Calu3 (cell line): ENCODE results near the gene MUC3A. TPM values are rescaled to one million over a fixed set of nuclear protein-coding genes. Genes with fewer than 3 reads are reported as not detected.

Experiments used
- BruUV-seq: library from RNA; stranded (reverse); fragments of 400-500 nt; replicated peaks from 2 replicates; lab custom pipeline; 2021; lab: Mats Ljungman, UMichigan
- CTCF ChIA-PET: fragments of 300-600 bp; sonication (Branson Sonifier 250); formaldehyde crosslinking; loops from one replicate; lab custom pipeline; 2022; ENCODE audit warnings: antibody characterized with exemption; lab: Charles Lee
- DNase-seq: peaks from one replicate; pipeline ENCODE4 v3.0.0; 2022
- H3K27ac Mint-ChIP-seq: one replicate; pipeline ENCODE4 v1.8.0; 2022; ENCODE audit warnings: mixed read lengths; ENCODE audit not compliant: unreplicated experiment
- H3K27me3 Mint-ChIP-seq: one replicate; pipeline ENCODE4 v1.8.0; 2022; ENCODE audit warnings: mixed read lengths; ENCODE audit not compliant: unreplicated experiment
- H3K36me3 Mint-ChIP-seq: one replicate; pipeline ENCODE4 v1.8.0; 2022; ENCODE audit warnings: mild to moderate bottlenecking, moderate library complexity, mixed read lengths; ENCODE audit not compliant: insufficient read depth, unreplicated experiment
- H3K4me1 Mint-ChIP-seq: one replicate; pipeline ENCODE4 v1.8.0; 2022; ENCODE audit warnings: mild to moderate bottlenecking, low read depth, mixed read lengths; ENCODE audit not compliant: unreplicated experiment
- H3K4me3 Mint-ChIP-seq: one replicate; pipeline ENCODE4 v1.8.0; 2022; ENCODE audit warnings: mild to moderate bottlenecking, low read depth, moderate library complexity, mixed read lengths; ENCODE audit not compliant: unreplicated experiment
- H3K9me3 Mint-ChIP-seq: one replicate; pipeline ENCODE4 v1.8.0; 2022; ENCODE audit warnings: low read depth, mixed read lengths; ENCODE audit not compliant: unreplicated experiment
- CTCF ChIP-seq: fragments of 200-600 bp; IDR thresholded peaks from one replicate; pipeline ENCODE4 v1.8.0; 2022; ENCODE audit warnings: antibody characterized with exemption; ENCODE audit not compliant: unreplicated experiment
- intact Hi-C: fragments of 100-400 bp; cut with micrococcal nuclease; formaldehyde crosslinking; loops from one replicate; pipeline ENCODE4 v1.10.0; 2022; ENCODE audit not compliant: unreplicated experiment
- total RNA-seq: library from RNA; stranded (reverse); gene quantifications from 2 replicates; pipeline ENCODE4 v1.2.3, GENCODE V29; 2022

Gene MUC3A
- total RNA-seq, 1 experiment from 2014 or later = 6.3 TPM

GRCh38 chr7:100951888-100952560, 2.7 kb downstream of the MUC3A start:
- H3K4me1 Mint-ChIP-seq = no peaks in the 10 kb centered on the region
- peaks cover 16% of the 10 kb centered on the region for H3K27me3 Mint-ChIP-seq
- no peak overlapping the region for H3K27ac Mint-ChIP-seq
- BruUV-seq = no TSS peak
- H3K4me3 Mint-ChIP-seq = no peak overlapping the region
- no peaks in the 10 kb centered on the region for H3K36me3 Mint-ChIP-seq
- intact Hi-C loops = no loop called here
- DNase-seq = no peak
- no peak for TF ChIP-seq CTCF
- CTCF ChIA-PET = no interaction called here
- no peaks in the 10 kb centered on the region for H3K9me3 Mint-ChIP-seq

- Mint-ChIP-seq H3K36me3 (no peaks in the 10 kb centered on the region), H3K27me3 (peaks cover 16% of the 10 kb centered on the region), H3K4me1 (no peaks in the 10 kb centered on the region), H3K4me3 (no peak overlapping the region), H3K27ac (no peak overlapping the region), H3K9me3 (no peaks in the 10 kb centered on the region)
- no peak for DNase-seq
- CTCF ChIA-PET = no interaction called here
- TF ChIP-seq CTCF = no peak
- no TSS peak for BruUV-seq
- intact Hi-C loops = no loop called here
These were observed 3.3 kb downstream of the MUC3A start for GRCh38 chr7:100952641-100953040.

GRCh38 chr7:100957832-100958421, 8.6 kb downstream of the MUC3A start:
- Mint-ChIP-seq H3K27ac (no peak overlapping the region), H3K36me3 (no peaks in the 10 kb centered on the region), H3K9me3 (no peaks in the 10 kb centered on the region), H3K4me3 (no peak overlapping the region), H3K27me3 (peaks cover 8% of the 10 kb centered on the region), H3K4me1 (no peaks in the 10 kb centered on the region)
- DNase-seq = no peak
- no TSS peak for BruUV-seq
- TF ChIP-seq CTCF = no peak
- intact Hi-C loops = no loop called here
- CTCF ChIA-PET = interaction anchor here (1.6 kb wide), 1 partner anchor 16 kb away, joined by 3 read pairs; no protein-coding TSS in a partner anchor

GRCh38 chr7:100959894-100960293, 10.6 kb downstream of the MUC3A start:
- no peak for TF ChIP-seq CTCF
- H3K27me3 Mint-ChIP-seq = peaks cover 21% of the 10 kb centered on the region
- no TSS peak for BruUV-seq
- intact Hi-C loops = loop anchor here (10.0 kb wide), 1 partner anchor 65 kb away; the partner anchor contains the start of gene ACHE
- no peak overlapping the region for H3K27ac Mint-ChIP-seq
- no peaks in the 10 kb centered on the region for H3K4me1 Mint-ChIP-seq
- H3K4me3 Mint-ChIP-seq = no peak overlapping the region
- no peak for DNase-seq
- H3K9me3 Mint-ChIP-seq = no peaks in the 10 kb centered on the region
- CTCF ChIA-PET = interaction anchor here (0.6 kb wide), 1 partner anchor 184 kb away, joined by 3 read pairs; no protein-coding TSS in a partner anchor
- no peaks in the 10 kb centered on the region for H3K36me3 Mint-ChIP-seq
